Measurements from ENCODE around the gene EDIL3. TPM values are rescaled to one million over a fixed set of nuclear protein-coding genes. Genes with fewer than 3 reads are reported as not detected.

EDIL3 gene
- total and polyA plus RNA-seq, 2 of the 8 experiments (the other 6 are each of a cell fraction or from before 2014, with no cell fraction given): 14.7 to 47.2 TPM

DNA sequence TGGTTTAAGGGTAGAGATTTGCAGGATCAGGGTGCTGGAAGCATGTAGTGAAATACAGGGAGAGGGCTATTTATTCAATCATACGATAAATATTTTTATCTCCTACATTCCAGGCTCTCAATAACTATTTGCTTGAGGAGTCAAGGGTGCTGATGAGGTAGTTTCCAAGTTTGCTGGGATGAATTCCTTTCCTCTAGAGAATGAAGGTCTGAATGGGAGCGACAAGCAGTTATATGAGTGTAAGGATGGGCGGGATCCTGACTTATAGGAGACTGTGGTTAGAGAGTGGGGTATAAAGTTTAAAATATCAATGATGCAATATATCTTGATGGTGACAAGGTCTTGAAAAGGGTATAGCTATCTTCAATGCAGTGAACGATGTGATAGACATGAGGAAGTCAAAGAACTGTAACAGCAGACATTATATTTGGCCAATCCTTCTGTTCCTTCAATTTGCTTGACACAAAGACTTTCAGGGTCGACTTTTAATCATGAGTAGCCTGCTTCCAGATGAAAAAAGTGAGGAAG is 462.9 kb downstream of the EDIL3 start:
- Histone ChIP-seq H3K23me2 (ENCODE audit: low read depth, low read length) (no peaks in the 10 kb centered on the region), H2BK120ac (replicated peaks; ENCODE audit: low read depth, low read length) (no peak overlapping the region), H3K4me1 (replicated peaks in 1 of 4; ENCODE audit: control insufficient read depth in 3 of 4, insufficient read depth in 4 of 4, low read length in 3 of 4) (peaks cover 0 to 3% (median 0%) of the 10 kb centered on the region in 4 experiments; a peak in 1 of 7 replicates), H3K36me3 (ENCODE audit: control insufficient read depth in 2 of 4, insufficient read depth in 4 of 4, low read length in 3 of 4) (no peaks in the 10 kb centered on the region), H3K79me2 (ENCODE audit: control insufficient read depth in 1 of 2, insufficient read depth in 2 of 2, low read length in 2 of 2) (no peaks in the 10 kb centered on the region), H3K14ac (ENCODE audit: insufficient read length) (no peak overlapping the region), H2BK5ac (ENCODE audit: low read depth, low read length) (no peak overlapping the region), H3K23ac (ENCODE audit: insufficient read length) (no peak overlapping the region), H3K18ac (ENCODE audit: extremely low read depth, low read length) (no peak overlapping the region), H3K9me3 (ENCODE audit: insufficient read depth in 2 of 2, low read depth in 1 of 2, low read length in 1 of 2) (peaks cover 0 to 2% of the 10 kb centered on the region in 2 experiments; a peak in 1 of 4 replicates), H3K4me2 (ENCODE audit: insufficient read depth in 1 of 2, low read depth in 2 of 2, low read length in 2 of 2) (no peak overlapping the region), H3K56ac (replicated peaks; ENCODE audit: insufficient read length, low read depth, low read length) (no peak overlapping the region), H4K91ac (replicated peaks; ENCODE audit: insufficient read length, low read length) (no peak overlapping the region), H3K27ac (ENCODE audit: low read depth, low read length) (no peak overlapping the region), H2BK15ac (ENCODE audit: low read length) (no peak overlapping the region), H3K4ac (replicated peaks; ENCODE audit: insufficient read length, low read depth, low read length) (no peak overlapping the region), H4K8ac (ENCODE audit: extremely low read depth, insufficient read depth, low read length) (no peak overlapping the region), H2BK20ac (ENCODE audit: low read length) (no peak overlapping the region), H2AK5ac (ENCODE audit: low read depth, low read length) (no peak overlapping the region), H3K9ac (replicated peaks in 1 of 4; ENCODE audit: extremely low read depth in 1 of 4, low read depth in 3 of 4, low read length in 3 of 4) (no peak overlapping the region), H4K20me1 (replicated peaks in 1 of 2; ENCODE audit: control insufficient read depth in 1 of 2, insufficient read depth in 2 of 2, low read length in 2 of 2) (no peaks in the 10 kb centered on the region), H2AFZ (ENCODE audit: low read length) (no peak overlapping the region), H4K5ac (ENCODE audit: insufficient read length, low read depth, low read length) (no peak overlapping the region), H3K27me3 (replicated peaks in 1 of 4; ENCODE audit: control insufficient read depth in 3 of 4, extremely low read depth in 1 of 4, insufficient read depth in 3 of 4, low read length in 3 of 4) (no peaks in the 10 kb centered on the region), H3K4me3 (ENCODE audit: extremely low read depth in 1 of 4, insufficient read depth in 2 of 4, low read depth in 3 of 4, low read length in 4 of 4) (no peak overlapping the region), H2BK12ac (ENCODE audit: low read depth, low read length) (no peak overlapping the region), H3K79me1 (ENCODE audit: low read depth, low read length) (no peaks in the 10 kb centered on the region)
- WGBS, 2 experiments (ENCODE audit: extremely low coverage in 1 of 2, insufficient coverage in 1 of 2, insufficient read length in 1 of 2, insufficient replicate concordance in 2 of 2, low coverage in 1 of 2, low lambda C conversion rate in 2 of 2, missing lambda C conversion rate in 1 of 2): 94% methylated on average over 5 of the region's 5 CpGs; no CpG with 5 or more reads in 1 of the 2 experiments
- FAIRE-seq (no peak), DNase-seq (ENCODE audit: low read depth in 1 of 2, low spot score in 2 of 2) (no peak)
- CTCF ChIA-PET (ENCODE audit: partially characterized antibody): no interaction called here
- POLR2A ChIA-PET (ENCODE audit: partially characterized antibody): no interaction called here
- TF ChIP-seq CTBP2 (IDR thresholded peaks at IDR 0.05; ENCODE audit: borderline replicate concordance, insufficient read depth, insufficient read length, low read length) (no peak), KDM1A (IDR thresholded peaks at IDR 0.05; ENCODE audit: borderline replicate concordance, low read length) (no peak), RNF2 (IDR thresholded peaks at IDR 0.05; ENCODE audit: borderline replicate concordance, low read depth, low read length, missing control alignments, poor library complexity, severe bottlenecking) (no peak), TAF1 (IDR thresholded peaks at IDR 0.05; ENCODE audit: low read depth, low read length) (no peak), RAD21 (IDR thresholded peaks at IDR 0.05 in 1 of 2, conservative IDR thresholded peaks at IDR 0.05 in 1 of 2; ENCODE audit: low read depth in 2 of 2, low read length in 2 of 2) (no peak), SP2 (IDR thresholded peaks at IDR 0.05; ENCODE audit: low read length) (no peak), CBX8 (IDR thresholded peaks at IDR 0.05; ENCODE audit: borderline replicate concordance, low read depth, low read length) (no peak), EGR1 (IDR thresholded peaks at IDR 0.05; ENCODE audit: borderline replicate concordance, low read depth, low read length) (no peak), NANOG (IDR thresholded peaks at IDR 0.05; ENCODE audit: insufficient read depth, low read depth, low read length, poor library complexity, severe bottlenecking) (no peak), TCF12 (IDR thresholded peaks at IDR 0.05; ENCODE audit: low read depth, low read length) (no peak)
- TF ChIP-seq, protein P1, sequence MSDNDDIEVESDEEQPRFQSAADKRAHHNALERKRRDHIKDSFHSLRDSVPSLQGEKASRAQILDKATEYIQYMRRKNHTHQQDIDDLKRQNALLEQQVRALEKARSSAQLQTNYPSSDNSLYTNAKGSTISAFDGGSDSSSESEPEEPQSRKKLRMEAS (IDR thresholded peaks at IDR 0.05): no peak

Data from H1 (cell line).